ENCODE data around the gene EPHA3.

The EPHA3 gene

GRCh38 chr3:89107461-89108290 is at the start of gene EPHA3:
Gene EPHA3 (plus strand): TSS chr3:89107621. CDS start chr3:89107749, 128 bp downstream.
- DNase-seq (ENCODE audit: low read depth in 2 of 2) = no peak

GRCh38 chr3:89058371-89058770 is 49.0 kb upstream of the EPHA3 start:
- no peak for DNase-seq (ENCODE audit: low read depth in 2 of 2)

- no peak for DNase-seq (ENCODE audit: low read depth in 2 of 2)
Measured at GRCh38 chr3:89059211-89059925, 48.1 kb upstream of the EPHA3 start.

- DNase-seq (ENCODE audit: low read depth in 2 of 2) = no peak
Measured at GRCh38 chr3:89061259-89061658, 46.2 kb upstream of the EPHA3 start.

- no peak for DNase-seq (ENCODE audit: low read depth in 2 of 2)
Measured at GRCh38 chr3:89067736-89068135, 39.7 kb upstream of the EPHA3 start.

- DNase-seq (ENCODE audit: low read depth in 2 of 2) = no peak
Measured at GRCh38 chr3:89072642-89073041, 34.8 kb upstream of the EPHA3 start.

GRCh38 chr3:89079944-89080343 is 27.5 kb upstream of the EPHA3 start:
- DNase-seq (ENCODE audit: low read depth in 2 of 2) = no peak

GRCh38 chr3:89087851-89088250 is 19.6 kb upstream of the EPHA3 start:
- DNase-seq (ENCODE audit: low read depth in 2 of 2) = no peak

GRCh38 chr3:89098173-89098572 is 9.2 kb upstream of the EPHA3 start:
- no peak for DNase-seq (ENCODE audit: low read depth in 2 of 2)

- DNase-seq (ENCODE audit: low read depth in 2 of 2) = no peak
Measured at GRCh38 chr3:89098964-89099585, 8.3 kb upstream of the EPHA3 start.

- no peak for DNase-seq (ENCODE audit: low read depth in 2 of 2)
Measured at GRCh38 chr3:89101251-89101650, 6.2 kb upstream of the EPHA3 start.

- no peak for DNase-seq (ENCODE audit: low read depth in 2 of 2)
Measured at GRCh38 chr3:89101921-89102320, 5.5 kb upstream of the EPHA3 start.

GRCh38 chr3:89104499-89104898 is 2.9 kb upstream of the EPHA3 start:
- no peak for DNase-seq (ENCODE audit: low read depth in 2 of 2)

GRCh38 chr3:89105503-89105902 is 1.9 kb upstream of the EPHA3 start:
- DNase-seq (ENCODE audit: low read depth in 2 of 2) = no peak

GRCh38 chr3:89108291-89108550 is 800 bp downstream of the EPHA3 start:
- no peak for DNase-seq (ENCODE audit: low read depth in 2 of 2)

- no peak for DNase-seq (ENCODE audit: low read depth in 2 of 2)
Measured at GRCh38 chr3:89113344-89113743, 5.9 kb downstream of the EPHA3 start.

- DNase-seq (ENCODE audit: low read depth in 2 of 2) = no peak
Measured at GRCh38 chr3:89113893-89114840, 6.7 kb downstream of the EPHA3 start.

GRCh38 chr3:89114841-89115223 is 7.4 kb downstream of the EPHA3 start:
- DNase-seq (ENCODE audit: low read depth in 2 of 2) = no peak

GRCh38 chr3:89116476-89116875 is 9.1 kb downstream of the EPHA3 start:
- DNase-seq (ENCODE audit: low read depth in 2 of 2) = no peak

- no peak for DNase-seq (ENCODE audit: low read depth in 2 of 2)
Measured at GRCh38 chr3:89138048-89138447, 30.6 kb downstream of the EPHA3 start.

- DNase-seq (ENCODE audit: low read depth in 2 of 2) = no peak
Measured at GRCh38 chr3:89139870-89140269, 32.4 kb downstream of the EPHA3 start.

GRCh38 chr3:89144080-89144479 is 36.7 kb downstream of the EPHA3 start:
- DNase-seq (ENCODE audit: low read depth in 2 of 2) = no peak
